NB4 (cell line): ENCODE measurements around the gene ASB5.

ENCODE experiments used
- DNase-seq: peaks from one replicate; pipeline ENCODE4 v3.0.0; 2010; ENCODE audit warnings: low read depth
- H3K4me3 ChIP-seq: one replicate; pipeline ENCODE4 v1.5.1; 2011; ENCODE audit warnings: mild to moderate bottlenecking, low read depth, low read length, moderate library complexity
- MYC ChIP-seq: IDR thresholded peaks from 2 replicates; pipeline ENCODE4 v1.6.1; 2011; ENCODE audit warnings: low read depth, low read length
- POLR2A ChIP-seq: IDR thresholded peaks from 2 replicates; pipeline ENCODE4 v1.6.1; 2011; ENCODE audit warnings: mild to moderate bottlenecking; ENCODE audit not compliant: insufficient read length; ENCODE audit errors: extremely low read depth
- TF ChIP-seq, protein P1 (sequence below): IDR thresholded peaks from 2 replicates; pipeline ENCODE4 v1.6.1; 2011; ENCODE audit warnings: low read depth, low read length
- TF ChIP-seq, protein P2 (sequence below): IDR thresholded peaks from one replicate; pipeline ENCODE4 v1.5.1; 2012; ENCODE audit warnings: low read depth, low read length

Gene ASB5

DNA sequence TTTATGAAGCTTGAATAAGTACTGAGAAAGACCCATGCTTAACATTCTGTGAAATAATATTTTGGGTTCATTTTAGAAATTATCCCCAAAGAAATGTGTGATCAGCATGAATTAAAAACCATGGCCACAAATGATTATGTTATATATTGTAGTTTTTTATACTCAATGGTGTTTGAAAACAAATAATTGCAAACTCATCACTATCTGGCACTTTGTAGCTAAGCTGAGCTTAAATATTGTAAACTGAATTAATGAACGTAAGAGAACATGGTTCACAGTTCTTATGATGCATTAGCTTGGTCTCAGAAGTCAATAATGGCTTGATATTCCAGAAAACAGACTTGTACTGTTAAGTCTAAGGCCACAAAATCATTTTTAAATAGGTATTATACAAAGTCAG is 24.6 kb upstream of the ASB5 start:
- no peak overlapping the region for H3K4me3 ChIP-seq
- TF ChIP-seq POLR2A: no peak
- TF ChIP-seq MYC: no peak
- TF ChIP-seq, protein P1, sequence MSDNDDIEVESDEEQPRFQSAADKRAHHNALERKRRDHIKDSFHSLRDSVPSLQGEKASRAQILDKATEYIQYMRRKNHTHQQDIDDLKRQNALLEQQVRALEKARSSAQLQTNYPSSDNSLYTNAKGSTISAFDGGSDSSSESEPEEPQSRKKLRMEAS: no peak
- TF ChIP-seq, protein P2, sequence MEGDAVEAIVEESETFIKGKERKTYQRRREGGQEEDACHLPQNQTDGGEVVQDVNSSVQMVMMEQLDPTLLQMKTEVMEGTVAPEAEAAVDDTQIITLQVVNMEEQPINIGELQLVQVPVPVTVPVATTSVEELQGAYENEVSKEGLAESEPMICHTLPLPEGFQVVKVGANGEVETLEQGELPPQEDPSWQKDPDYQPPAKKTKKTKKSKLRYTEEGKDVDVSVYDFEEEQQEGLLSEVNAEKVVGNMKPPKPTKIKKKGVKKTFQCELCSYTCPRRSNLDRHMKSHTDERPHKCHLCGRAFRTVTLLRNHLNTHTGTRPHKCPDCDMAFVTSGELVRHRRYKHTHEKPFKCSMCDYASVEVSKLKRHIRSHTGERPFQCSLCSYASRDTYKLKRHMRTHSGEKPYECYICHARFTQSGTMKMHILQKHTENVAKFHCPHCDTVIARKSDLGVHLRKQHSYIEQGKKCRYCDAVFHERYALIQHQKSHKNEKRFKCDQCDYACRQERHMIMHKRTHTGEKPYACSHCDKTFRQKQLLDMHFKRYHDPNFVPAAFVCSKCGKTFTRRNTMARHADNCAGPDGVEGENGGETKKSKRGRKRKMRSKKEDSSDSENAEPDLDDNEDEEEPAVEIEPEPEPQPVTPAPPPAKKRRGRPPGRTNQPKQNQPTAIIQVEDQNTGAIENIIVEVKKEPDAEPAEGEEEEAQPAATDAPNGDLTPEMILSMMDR: no peak
- DNase-seq: no peak

GRCh38 chr4:176292920-176293319 is 23.9 kb upstream of the ASB5 start:
- no peak for TF ChIP-seq POLR2A
- TF ChIP-seq, protein P2: no peak
- TF ChIP-seq, protein P1: no peak
- TF ChIP-seq MYC: no peak
- no peak for DNase-seq
- no peak overlapping the region for H3K4me3 ChIP-seq

DNA sequence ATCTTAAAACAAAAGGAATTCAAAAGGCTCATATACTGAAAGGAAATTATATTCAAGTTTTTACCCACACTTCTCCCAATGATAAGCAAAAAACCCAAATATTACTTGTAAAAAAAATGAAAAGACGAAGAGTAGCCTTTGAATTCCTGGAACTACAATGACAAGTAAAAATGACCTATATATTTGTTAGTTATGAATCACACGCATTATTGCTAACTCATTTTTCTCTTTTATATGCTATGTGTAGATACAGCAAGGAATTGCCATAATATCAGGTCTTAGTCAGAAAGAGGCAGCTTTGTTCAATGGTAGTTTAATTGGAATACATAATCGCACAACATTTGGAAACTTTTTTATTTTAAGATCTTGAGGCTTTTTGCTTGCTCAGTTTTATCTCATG is 22.7 kb upstream of the ASB5 start:
- H3K4me3 ChIP-seq: no peak overlapping the region
- DNase-seq: no peak
- TF ChIP-seq, protein P1: no peak
- TF ChIP-seq POLR2A (no peak), MYC (no peak)
- TF ChIP-seq, protein P2: no peak

DNA sequence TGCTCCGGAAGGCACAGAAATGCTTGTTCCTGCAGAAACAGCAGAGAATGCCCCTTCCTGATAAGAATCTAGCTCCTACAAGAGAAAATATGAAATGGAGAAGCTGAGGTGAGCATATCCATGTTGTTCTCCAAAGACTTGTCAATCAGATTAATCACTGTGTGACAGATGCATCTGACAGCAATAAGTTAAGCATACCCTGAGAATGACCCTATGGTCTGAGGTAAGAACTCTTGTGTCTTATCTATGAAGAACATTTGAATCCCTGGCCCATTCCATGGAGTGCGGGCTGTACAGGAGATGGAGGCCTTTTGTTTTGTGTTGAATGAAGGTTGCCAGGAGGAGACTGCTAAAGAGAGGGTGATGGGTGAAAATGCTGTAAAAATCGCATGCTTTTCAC is 21.5 kb upstream of the ASB5 start:
- DNase-seq: no peak
- H3K4me3 ChIP-seq: no peak overlapping the region
- TF ChIP-seq POLR2A (no peak), MYC (no peak)
- TF ChIP-seq, protein P1: no peak
- TF ChIP-seq, protein P2: no peak

- TF ChIP-seq, protein P1: no peak
- TF ChIP-seq MYC (no peak), POLR2A (no peak)
- TF ChIP-seq, protein P2: no peak
- no peak overlapping the region for H3K4me3 ChIP-seq
- no peak for DNase-seq
Measured at GRCh38 chr4:176289561-176289960, 20.5 kb upstream of the ASB5 start.

DNA sequence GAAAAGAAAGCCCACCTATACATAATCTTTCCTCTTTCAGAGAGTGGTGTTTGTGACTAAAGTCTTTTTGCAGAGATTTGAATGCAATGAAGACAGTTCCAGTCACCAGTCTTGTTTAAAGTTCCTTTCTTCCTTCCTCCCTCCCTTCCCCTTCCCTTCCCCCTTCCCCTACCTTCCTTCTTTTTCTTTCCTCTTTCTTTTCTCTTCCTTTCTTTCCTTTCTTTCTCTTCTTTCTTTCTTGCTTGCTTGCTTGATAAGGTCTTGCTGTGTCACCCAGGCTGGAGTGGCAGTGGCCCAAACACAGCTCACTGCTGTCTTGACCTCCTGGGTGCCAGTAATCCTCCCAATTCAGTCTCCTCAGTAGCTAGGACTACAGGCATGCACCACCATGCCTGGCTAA is 19.0 kb upstream of the ASB5 start:
- TF ChIP-seq POLR2A: no peak
- no peak for TF ChIP-seq MYC
- TF ChIP-seq, protein P2: no peak
- TF ChIP-seq, protein P1: no peak
- H3K4me3 ChIP-seq: no peak overlapping the region
- no peak for DNase-seq
